NK-92 (cell line): ENCODE measurements around the gene EVI5.
"Not testable (repeated sequence)": the region's sequence is repeated elsewhere in the genome, so short reads cannot be mapped to it uniquely, and the experiment has no call there.

Experiments used
- DNase-seq: peaks from one replicate; lab custom pipeline; 2025; ENCODE audit not compliant: unreplicated experiment; lab: John Stamatoyannopoulos, UW

Gene EVI5

GRCh38 chr1:92749024-92749634 lies 35.8 kb downstream of the EVI5 start:
- no peak for DNase-seq

- DNase-seq = no peak
Measured at GRCh38 chr1:92748138-92748537, 36.8 kb downstream of the EVI5 start.

- DNase-seq = no peak
Measured at GRCh38 chr1:92747735-92748134, 37.2 kb downstream of the EVI5 start.

DNA sequence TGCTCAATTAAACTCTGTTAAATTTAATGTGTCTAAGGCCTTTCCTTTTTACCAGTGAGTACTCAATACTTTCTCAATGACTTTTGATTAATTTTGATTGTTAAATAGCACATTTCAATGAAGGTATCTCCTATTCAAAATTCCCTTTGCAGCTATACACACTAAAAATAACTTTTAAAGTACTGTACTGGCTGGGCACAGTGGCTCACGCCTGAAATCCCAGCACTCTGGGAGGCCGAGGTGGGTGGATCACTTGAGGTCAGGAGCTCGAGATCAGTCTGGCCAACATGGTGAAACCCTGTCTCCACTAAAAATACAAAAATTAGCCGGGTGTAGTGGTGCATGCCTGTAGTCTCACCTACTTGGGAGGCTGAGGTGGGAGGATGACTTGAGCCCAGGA lies 38.7 kb downstream of the EVI5 start:
- DNase-seq = not testable (repeated sequence)

DNA sequence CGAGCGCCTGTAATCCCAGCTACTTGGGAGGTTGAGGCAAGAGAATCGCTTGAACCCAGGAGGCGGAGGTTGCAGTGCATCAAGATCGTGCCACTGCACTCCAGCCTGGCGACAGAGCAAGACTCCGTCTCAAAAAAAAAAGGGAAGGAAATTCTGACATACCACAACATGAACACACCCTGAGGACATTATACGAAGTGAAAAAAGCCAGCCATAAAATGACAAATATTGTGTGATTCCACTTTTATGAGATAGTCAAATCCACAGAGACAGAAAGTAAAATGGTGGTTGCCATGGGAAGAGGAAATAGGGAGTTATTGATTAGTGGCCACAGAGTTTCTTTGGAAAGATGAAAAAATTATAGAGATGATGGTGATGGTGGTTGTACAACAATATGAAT lies 41.7 kb downstream of the EVI5 start:
- no peak for DNase-seq

- DNase-seq = no peak
Measured at GRCh38 chr1:92739669-92740524, 45.0 kb downstream of the EVI5 start.

- DNase-seq = no peak
Measured at GRCh38 chr1:92736395-92736794, 48.5 kb downstream of the EVI5 start.

GRCh38 chr1:92730476-92730875 lies 54.4 kb downstream of the EVI5 start:
- no peak for DNase-seq

DNA sequence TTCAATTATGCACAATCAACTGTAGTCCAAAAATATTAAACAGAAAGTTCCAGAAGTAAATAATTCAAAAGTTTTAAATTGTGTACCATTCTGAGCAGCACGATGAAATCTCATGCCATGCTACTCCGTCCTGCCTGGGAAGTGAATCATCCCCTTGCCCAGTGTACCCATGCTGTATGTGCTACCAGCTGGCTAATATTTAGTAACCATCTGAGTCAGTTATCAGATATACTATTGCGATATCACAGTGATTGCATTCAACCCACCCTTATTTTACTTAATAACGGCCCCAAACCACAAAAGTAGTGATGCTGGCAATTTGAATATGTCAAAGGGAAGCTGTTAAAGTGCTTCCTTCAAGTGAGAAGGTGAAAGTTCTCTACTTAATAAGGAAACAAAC lies 56.2 kb downstream of the EVI5 start:
- no peak for DNase-seq

DNA sequence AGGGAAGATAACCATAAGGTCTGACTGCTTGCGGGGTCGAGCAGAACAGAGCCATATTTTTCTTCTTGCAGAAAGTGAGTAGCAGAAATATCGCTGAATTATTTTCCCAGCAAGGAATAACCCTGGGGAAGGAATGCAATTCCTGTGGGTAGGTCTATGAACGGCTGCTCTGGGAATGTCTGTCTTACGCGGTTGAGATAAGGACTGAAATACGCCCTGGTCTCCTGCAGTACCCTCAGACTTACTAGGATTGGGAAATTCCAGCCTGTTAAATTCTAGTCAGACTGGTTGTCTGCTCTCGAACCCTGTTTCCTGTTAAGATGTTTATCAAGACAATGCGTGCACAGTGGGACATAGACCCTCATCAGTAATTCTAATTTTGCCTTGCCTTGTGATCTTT lies 61.2 kb downstream of the EVI5 start:
- DNase-seq = not testable (repeated sequence)

DNA sequence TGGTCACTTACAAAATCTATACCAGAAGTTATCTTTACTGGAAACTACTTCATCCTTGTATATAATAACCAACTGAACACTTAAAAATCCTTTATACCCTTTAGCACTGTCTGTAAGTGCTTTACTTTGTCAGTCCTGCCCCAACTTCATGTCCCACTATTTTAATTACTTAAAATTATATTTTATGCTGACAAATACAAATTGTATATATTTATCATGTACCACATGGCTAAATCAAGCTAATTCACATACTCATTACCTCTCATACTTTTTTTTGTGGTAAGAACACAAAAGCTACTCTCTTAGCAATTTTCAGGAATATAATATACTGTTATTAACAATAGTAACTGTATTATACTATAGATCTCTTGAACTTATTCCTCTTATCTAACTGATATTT lies 63.0 kb downstream of the EVI5 start:
- DNase-seq = no peak

DNA sequence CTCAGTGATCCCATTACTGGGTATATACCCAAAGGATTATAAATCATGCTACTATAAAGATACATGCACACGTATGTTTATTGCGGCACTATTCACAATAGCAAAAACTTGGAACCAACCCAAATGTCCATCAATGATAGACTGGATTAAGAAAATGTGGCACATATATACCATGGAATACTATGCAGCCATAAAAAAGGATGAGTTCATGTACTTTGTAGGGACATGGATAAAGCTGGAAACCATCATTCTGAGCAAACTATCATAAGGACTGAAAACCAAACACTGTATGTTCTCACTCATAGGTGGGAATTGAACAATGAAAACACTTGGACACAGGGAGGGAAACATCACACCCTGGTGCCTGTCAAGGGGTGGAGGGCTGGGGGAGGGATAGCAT lies 63.8 kb downstream of the EVI5 start:
- not testable (repeated sequence) for DNase-seq

DNA sequence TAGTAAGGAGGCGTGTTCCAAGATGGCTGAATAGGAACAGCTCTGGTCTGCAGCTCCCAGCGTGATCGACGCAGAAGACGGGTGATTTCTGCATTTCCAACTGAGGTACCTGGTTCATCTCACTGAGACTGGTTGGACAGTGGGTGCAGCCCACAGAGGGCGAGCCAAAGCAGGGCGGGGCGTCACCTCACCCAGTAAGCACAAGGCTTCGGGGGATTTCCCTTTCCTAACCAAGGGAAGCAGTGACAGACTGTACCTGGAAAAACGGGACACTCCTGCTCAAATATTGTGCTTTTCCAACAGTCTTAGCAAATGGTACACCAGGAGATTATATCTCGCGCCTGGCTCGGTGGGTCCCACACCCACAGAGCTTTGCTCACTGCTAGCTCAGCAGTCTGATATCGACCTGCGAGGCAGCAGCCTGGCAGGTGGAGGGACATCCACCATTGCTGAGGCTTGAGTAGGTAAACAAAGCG lies 69.4 kb downstream of the EVI5 start:
- not testable (repeated sequence) for DNase-seq

GRCh38 chr1:92713939-92714338 lies 71.0 kb downstream of the EVI5 start:
- no peak for DNase-seq

GRCh38 chr1:92711473-92712165 lies 73.3 kb downstream of the EVI5 start:
- no peak for DNase-seq

DNA sequence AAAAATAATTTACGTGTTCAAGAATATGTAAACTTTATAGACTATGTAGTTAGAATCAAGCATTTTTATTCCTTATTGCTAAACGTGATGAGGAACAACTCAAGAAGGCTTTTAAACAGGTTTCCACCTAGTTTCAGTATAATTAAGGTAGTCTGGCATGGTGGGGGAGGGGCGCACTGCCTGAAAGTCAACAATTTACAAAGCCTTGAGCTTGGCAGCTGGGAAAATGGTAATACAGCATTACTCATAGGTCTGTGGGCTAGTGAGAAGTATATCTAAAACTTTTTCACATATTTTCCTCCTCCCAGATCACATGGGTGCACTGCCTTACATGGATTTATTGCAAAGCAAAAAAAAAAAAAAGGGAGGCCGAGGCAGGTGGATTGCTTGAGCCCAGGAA lies 75.2 kb downstream of the EVI5 start:
- DNase-seq = no peak

- DNase-seq = no peak
Measured at GRCh38 chr1:92708368-92708950, 76.4 kb downstream of the EVI5 start.

GRCh38 chr1:92707709-92708108 lies 77.2 kb downstream of the EVI5 start:
- no peak for DNase-seq

GRCh38 chr1:92707292-92707691 lies 77.6 kb downstream of the EVI5 start:
- DNase-seq = no peak

DNA sequence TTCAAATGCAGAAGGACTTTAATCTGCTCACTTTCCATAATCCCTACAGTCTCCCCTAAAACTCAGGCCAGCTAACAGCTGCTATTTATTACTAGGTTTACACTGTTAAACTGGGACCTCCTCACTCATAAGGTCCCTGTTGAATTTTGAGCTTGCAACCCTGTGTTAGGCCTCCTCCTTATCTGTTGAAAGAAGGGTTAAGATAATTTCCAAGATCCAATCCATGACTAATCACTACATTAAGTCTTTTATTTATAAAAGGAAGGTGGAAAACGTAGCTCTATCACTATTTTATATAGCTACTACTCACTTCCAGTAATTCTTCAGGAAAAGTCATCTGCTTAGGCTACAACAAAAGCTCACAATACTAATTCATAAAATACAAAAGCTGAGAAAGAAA lies 79.5 kb downstream of the EVI5 start:
- no peak for DNase-seq

DNA sequence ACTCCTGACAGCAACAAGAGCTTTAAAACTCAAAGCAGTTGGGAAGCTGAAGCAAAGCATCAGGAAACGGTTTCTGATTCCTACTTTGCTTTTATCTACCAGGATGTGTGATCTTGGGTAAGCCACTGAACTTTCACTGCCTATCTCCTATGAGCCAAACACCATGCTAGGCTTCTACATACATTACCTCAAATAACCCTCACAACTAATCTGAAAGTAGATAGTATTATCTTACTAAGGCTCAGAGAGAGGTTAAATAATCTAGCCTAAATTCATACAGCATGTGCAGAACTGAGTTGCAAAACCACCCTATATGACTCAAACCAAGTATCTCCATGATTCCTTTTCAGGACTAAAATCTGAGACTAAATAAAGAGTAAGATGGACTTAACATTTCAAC lies 83.8 kb downstream of the EVI5 start:
- no peak for DNase-seq

- DNase-seq = no peak
Measured at GRCh38 chr1:92698932-92699331, 86.0 kb downstream of the EVI5 start.
